Effector CD8-positive, alpha-beta T cell (primary cell): ENCODE data around the gene CRHR2.
"Not testable (repeated sequence)": the region's sequence is repeated elsewhere in the genome, so short reads cannot be mapped to it uniquely, and the experiment has no call there.

ENCODE experiments used
- DNase-seq: peaks from one replicate; lab custom pipeline; 2025; lab: John Stamatoyannopoulos, UW
- total RNA-seq, 4 experiments: gene quantifications; one replicate each; lab custom pipeline; 2026; lab: John Stamatoyannopoulos, UW

The CRHR2 gene
- total RNA-seq, result 0 reads per million in 4 experiments

DNA sequence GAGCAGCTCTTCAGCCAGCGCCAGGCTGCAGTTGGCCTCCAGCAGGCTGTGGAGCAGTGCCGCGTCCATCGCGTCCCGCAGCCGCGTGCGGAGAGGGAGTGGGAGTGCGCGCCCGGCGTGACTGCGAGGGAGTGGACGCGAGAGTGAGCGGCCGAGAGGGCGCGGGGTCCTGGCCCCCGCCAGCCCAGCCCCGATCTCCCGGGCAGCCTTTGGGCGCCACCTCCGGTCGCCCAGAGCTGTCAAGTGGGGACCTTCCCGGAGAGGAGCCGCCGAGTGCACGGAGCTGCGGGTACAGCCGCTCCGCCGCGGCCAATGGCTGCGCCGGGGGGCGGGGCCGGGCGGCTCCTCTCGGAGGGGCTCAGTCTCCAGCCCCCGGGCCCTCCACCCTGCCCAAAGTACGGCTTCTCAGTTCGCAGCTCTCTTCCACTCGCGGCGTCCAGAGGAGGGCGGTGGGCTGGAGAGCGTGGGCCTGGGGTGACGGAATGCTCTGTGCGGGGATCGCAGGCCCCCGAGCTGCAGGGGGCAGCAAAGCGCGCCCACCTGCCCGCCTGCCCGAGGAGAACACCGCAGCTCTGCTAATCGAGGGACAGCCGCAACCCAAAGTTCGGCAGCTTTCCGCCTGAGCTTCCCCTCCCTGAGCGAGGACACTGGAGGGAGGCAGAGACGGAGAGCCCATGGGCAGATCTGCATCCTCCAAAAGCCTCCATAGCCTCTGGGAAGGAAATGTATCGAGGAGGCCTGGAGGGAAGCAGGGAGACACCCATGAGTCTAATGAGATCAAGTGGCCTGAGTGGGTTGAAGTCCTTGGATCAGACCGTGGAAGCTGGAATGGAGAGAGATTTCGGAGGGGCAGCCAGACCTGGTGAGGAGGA is at the start of gene CRHR2:
TSS of gene CRHR2 (minus strand) at position 245 of the 872 bp plus-strand sequence. CDS start at position 69, 176 bp downstream.
- peak; percentile 14 for DNase-seq

DNA sequence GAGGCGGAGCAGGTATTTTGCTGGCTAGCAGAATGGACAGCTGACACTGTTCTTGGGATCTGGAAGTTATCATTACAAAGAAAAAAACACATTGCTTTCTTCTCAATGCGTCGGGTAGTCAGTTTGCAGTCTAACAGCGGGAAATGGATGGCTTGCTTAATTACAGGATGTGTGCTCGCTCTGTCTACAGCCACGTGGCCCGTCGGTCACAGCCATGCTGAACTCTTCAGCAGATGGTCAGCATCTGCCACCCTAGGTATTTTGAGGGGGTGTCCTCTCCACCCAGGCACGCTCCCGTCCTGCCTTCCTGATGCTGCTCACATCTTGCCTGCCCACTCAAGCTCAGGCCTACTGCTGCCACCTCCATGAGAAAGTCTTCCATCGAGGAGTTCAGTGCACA is 49.3 kb upstream of the CRHR2 start:
- DNase-seq, result no peak

DNA sequence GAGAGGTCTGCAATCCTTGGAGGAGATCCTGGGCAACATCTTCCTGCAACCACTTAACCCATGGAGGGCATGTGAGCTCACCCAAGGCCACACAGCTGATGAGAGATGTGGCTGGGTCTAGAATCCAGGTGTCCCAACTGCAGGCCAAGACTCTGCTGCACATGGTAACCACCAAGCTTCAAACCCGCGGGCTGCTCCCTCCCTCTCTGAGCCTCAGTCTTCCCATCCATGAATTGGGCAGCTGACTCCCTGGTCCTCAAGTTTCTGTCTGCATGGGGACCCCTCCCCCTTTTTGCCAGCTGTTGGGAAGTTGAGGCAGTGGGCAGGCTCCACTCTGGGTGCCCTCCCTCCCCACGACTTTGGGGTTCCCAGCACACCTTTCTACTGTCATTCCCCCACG is 48.7 kb upstream of the CRHR2 start:
- DNase-seq, result no peak

DNA sequence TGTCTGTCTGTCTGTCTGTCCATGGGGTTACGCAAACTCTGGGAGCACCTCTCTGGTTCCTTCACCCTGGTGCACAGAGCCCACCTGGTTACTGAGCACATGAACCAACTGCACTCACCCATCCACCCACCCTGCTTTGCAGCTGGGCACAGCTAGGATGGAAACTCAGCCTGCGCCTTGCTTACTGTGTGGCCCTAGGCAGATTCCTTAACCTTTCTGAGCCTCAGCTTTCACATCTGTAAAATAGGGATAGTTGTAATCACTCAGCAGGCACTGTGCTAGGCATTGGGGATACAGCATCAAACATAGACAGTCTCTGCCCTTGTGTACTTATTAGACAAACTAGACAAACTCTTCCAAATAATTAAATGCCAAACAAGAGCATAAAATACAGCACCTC is 47.8 kb upstream of the CRHR2 start:
- no peak for DNase-seq

DNA sequence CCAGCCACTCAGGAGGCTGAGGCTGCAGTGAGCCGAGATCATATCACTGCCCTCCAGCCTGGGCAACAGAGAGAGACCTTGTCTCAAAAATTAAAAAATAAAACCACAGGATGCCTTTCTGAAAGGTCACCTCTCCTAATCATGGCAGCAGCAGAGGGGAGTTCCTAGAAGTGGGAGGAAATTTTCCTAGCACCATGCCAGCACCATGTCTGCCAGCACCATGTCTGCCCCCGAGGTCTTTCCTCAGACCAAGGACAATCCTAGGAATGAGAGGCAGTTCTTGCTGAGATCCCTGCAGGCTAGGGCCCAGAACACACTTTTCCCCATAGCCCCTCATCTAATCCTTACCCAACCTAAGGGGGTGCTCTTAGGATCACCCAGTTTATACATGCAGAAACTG is 47.4 kb upstream of the CRHR2 start:
- DNase-seq, result no peak

DNA sequence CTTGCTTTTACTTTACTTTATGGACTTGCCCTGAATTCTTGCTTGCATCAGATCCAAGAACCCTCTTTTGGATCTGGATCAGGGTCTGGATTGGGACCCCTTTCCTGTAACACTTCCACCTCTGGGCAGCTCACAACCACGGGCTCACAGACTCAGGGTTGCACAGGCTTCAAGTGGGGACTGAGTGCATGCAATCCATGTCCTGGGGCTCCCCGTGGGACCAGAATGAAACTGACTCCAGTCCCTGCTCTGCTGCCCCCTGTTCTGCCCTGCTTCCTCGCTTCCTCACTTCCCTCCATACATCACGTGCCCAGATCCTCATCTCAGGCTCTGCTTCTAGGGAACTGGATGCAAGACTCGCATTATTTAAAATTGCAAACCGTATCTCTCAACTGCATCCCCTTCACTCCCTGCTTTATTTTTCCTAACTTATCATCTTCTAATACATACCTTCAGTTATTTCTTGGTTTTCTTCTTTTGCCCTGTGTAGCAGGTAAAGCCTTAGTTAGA is 46.4 kb upstream of the CRHR2 start:
- DNase-seq, result no peak

DNA sequence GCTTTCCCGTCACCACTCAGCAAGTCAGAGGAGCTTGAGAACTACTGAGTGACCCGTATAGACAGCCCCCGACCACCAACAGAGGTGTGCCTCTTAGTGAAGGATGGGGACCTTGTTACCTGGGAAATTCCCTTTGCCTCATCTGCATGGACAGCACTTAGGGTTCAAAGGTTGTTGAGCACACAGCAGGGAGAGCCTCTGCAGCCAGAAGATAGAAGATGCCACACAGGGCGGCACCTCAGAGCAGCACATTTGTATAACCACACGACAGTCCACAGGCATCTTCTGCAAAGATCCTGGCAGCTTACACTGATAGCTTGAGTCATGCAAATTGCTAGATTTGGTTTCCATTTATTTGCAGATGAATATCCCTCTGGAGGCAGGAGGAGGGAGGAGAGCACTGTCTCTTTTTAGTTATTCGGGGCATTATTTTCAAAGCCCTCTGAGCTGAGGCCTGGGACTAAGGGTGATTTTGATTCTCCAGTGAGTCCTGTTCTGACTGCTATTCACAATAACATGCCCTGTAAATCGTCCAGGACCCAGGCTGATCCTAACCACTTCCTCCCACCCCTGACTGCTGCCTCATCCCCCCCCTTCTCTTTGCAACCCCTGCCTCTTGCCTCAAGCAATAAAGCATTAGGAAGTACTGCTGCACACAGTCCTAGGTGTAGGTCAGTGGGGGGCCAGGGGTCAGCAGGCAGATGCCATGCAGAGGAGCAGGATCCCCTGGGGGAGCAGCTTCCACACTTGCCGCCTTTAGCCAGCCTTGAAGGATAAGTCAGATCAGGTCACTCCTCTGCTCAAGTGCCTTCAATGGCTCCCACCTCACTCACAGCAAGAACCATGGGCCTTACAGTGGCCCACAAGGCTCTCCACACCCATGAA is 45.0 kb upstream of the CRHR2 start:
- peak; percentile 11 for DNase-seq

DNA sequence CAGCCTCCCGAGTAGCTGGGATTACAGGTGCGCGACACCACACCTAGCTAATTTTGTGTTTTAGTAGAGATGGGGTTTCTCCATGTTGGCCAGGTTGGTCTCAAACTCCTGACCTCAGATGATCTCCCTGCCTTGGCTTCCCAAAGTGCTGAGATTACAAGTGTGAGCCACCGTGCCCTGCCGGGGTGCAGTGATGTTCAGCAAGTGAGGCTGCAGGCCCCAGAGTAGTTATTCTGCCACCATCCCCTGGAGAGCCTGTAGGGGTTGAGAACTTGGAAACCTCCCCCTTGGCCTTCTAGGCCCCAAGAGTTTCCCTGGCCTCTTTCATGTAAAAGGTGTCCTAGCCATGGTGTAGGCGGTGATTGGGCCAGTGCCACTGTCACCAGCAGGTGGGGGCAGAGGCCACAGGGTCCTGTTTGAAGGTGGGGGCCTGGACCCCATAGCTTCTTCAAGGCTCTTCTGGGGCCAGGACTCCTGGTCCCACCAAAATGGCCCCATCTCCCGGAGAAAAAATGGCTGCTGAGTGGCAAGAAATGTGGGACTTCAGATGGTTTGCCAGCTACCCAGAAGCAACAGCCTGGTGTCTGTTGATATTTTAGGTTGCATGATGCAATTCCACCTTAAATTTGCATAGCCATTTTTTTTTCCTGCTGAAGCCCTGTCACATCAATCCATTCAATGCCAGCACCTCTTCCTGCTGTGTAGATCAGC is 44.2 kb upstream of the CRHR2 start:
- DNase-seq, result no peak

DNA sequence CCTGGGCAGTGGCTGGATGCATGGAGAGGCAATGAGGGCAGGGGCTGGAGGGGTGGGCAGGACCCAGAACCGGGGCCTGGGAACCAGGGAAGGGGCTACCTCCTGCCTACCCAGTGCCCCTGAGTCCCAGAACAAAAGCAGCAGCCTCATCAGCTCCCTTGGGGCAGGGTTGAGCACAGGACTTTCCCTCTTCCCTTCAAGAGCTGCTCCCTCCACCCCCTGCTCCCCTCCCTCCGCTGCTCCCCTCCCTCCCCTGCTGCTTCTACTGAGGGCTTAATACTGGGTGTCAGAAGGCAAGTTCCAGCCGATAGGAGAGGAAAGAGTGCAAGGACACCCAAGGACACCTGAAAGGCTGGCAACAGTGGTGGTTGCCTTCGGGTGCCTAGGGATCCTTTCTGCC is 41.5 kb upstream of the CRHR2 start:
- DNase-seq, result no peak

DNA sequence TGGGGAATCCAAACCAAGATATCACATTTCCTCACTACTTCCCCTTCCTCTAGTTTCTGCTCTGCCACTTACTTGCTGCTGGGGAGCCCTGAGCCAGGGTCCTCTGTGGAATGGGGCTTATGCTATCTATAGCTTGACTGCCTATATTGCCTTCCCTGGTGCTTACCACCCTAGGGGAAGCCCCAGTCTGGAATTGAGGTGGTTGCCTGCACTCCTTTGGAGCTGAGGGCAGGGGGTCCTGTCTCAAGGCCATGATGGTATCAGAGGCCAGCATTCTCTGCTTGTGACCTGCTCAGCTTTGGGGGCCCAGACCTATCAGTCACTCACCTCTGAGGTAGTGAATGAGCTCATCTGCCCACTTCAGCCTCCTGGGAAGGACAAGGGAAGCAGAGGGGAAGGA is 40.4 kb upstream of the CRHR2 start:
- DNase-seq, result no peak

DNA sequence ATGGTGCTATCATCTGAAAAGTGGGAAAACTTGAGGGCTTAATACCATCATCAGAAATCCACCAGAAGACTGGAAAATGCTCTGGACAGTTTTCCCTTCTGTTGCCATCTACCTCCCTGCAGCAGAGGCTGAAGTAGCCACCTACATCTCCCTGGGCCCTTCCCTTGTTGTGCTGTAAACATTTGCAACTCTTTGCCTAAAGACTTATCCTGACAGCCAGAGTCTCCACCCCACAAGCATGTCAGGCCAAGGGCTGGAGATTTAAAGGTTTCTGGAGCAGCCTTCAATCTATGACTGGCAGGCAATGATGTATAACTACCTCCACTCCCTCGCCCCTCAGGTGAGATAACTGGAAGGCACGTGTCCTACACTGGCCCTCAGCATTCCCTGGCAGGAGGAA is 39.9 kb upstream of the CRHR2 start:
- no peak for DNase-seq

DNA sequence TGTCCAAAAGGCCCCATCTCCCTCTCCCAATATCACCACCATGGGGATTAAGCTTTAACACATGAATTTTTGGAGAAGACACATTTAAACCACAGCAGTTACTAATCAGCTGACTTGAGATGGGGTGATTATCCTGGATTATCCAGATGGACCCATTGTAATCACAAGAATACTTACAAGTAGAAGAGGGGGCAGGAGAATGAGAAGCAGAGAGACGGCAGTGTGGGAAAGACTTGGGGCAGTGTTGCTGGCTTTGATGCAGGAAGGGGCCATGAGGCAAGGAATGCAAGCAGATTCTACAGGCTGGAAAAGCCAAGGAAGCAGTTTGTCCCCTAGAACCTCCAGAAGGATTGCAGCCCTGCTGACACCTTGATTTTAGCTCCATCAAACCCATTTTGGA is 39.0 kb upstream of the CRHR2 start:
- no peak for DNase-seq

DNA sequence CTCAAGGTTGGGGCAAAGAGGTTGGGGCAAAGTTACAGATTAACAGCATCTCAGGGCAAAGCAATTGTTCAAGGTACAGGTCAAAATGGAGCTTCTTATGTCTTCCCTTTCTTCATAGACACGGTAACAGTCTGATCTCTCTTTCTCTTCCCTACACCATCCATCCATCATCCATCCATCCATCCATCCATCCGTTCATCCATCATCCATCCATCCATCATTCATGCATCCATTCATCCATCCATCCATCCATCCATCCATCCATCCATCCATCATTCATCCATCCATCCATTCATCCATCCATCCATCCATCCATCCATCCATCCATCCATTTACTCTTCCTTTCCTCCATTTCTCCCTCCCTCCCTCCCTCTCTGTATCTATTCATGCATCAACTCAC is 37.2 kb upstream of the CRHR2 start:
- not testable (repeated sequence) for DNase-seq

DNA sequence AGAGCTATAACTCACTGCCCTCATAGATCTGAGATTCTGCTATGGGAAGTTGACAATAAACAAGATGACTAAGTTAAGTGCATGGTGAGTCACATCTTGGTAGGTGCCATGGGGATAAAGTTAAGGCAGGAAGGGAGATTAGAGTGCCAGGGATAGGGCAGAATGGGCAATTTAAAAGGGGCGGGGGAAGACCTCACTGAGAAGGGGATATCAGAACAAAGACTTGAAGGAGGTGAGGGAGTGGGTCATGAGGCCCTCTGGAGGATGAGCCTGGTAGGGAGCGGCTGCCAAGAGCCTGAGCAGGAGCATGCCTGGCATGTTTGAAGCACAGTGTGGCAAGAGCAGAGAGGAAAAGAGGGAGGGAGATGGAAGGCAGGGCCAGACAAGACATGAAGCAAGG is 34.9 kb upstream of the CRHR2 start:
- no peak for DNase-seq

DNA sequence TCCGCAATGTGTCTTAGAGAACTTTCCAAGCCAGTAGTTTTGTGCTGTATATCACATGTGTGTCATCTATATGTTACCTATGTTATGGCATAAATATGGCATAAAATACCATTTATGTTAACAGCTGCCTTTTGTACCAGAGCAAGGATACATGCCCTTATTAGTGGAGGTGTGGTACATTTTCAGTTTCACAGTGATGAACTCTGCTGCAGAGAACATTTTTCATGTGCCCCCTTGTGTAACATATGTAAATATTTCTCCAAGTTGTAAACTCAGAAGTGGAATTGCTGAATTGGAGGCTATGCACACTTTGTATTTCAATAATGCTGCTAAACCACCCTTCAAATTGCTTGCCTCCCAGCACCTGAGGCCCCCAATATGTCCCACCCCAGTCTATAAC is 31.9 kb upstream of the CRHR2 start:
- no peak for DNase-seq

DNA sequence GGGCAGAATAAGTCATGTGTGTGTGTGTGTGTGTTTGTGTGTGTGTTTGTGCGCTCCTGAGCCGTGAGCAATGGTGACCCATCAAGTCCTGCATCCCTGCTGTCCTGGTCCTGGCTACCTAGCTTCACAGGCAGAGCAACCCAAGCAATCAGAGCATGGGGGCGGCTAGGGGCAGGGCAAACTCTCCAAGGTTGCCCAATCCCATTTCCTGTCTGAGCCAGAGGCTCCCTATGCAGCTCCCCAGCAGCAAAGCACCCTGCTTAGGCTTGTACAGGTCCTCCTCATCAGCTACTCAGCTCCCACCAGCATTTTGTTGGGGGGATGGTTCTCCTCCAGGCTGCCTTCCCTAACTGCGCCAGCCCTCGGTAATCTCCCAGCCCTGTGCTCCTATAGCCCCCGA is 31.1 kb upstream of the CRHR2 start:
- DNase-seq, result no peak

DNA sequence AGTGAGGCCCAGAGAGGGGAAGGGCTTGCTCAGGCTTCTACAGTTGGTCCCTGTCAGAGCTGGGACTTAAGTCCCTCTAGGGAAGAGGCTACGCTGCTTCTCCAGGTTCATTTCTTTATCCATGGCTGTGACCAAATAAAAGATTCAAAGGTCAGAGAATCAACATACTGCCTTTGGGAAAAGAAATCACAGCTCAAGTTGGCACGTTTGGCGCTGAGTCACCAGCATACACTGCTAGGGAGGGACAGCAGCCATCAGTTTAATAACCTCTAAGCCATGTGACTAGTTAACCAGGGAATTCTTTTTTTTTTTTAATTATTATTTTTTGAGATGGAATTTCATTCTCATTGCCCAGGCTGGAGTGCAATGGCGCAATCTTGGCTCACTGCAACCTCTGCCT is 28.4 kb upstream of the CRHR2 start:
- DNase-seq, result no peak

DNA sequence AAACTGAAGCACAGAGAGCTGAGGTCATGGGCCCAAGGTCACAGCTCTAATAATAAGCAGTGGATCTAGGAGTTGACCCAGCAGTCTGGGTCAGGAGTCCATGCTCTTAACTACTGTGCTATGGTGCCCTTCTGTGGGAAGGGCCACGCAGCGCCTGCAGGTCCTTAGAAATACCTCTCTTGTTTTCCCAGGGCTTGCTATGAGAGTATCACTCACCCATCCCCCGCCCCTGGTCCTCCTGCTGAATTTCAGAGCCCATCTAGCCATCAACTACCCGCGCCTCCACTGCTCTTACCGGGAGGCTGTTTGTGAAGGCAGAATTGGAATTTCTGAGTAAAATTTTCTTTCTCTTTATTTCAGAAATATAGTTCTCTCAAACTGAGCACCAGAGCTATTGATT is 27.3 kb upstream of the CRHR2 start:
- no peak for DNase-seq

DNA sequence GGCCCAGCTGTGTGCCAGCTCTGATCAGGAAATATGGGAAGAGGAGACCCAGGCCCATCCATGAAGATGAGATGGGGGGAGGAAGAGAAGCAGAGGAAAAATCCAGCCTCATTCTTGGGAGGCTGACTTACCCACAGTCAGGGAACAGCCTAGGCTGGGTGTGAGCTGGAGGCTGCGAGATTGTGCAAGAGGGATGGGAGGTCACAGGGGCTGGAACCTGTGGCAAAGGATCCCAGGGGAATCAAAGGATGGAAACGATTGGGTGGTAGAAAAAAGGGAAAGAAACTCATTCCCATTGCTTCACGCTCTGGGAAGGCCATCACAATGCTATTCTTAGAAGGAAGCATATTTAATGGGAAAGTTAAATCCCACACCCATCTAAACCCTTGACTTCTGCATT is 26.7 kb upstream of the CRHR2 start:
- no peak for DNase-seq

DNA sequence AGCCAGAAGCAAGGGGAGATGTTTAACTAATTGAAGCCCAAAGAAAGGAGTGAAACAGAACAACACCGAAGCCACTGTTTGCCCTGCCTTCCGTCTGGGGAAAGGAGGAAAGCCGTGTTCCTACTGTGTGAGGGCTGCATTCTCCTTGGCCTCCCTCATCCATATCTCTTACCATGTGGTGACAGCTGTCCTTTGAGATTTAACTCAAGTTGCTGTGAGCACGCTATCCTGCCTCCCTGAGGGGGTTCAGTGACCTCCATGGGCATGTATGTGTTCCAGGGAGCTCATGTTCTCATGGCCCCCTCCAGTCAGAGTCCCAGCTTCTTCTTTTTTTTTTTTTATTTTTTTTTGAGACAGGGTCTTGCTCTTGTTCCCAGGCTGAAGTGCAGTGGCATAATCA is 26.2 kb upstream of the CRHR2 start:
- no peak for DNase-seq

DNA sequence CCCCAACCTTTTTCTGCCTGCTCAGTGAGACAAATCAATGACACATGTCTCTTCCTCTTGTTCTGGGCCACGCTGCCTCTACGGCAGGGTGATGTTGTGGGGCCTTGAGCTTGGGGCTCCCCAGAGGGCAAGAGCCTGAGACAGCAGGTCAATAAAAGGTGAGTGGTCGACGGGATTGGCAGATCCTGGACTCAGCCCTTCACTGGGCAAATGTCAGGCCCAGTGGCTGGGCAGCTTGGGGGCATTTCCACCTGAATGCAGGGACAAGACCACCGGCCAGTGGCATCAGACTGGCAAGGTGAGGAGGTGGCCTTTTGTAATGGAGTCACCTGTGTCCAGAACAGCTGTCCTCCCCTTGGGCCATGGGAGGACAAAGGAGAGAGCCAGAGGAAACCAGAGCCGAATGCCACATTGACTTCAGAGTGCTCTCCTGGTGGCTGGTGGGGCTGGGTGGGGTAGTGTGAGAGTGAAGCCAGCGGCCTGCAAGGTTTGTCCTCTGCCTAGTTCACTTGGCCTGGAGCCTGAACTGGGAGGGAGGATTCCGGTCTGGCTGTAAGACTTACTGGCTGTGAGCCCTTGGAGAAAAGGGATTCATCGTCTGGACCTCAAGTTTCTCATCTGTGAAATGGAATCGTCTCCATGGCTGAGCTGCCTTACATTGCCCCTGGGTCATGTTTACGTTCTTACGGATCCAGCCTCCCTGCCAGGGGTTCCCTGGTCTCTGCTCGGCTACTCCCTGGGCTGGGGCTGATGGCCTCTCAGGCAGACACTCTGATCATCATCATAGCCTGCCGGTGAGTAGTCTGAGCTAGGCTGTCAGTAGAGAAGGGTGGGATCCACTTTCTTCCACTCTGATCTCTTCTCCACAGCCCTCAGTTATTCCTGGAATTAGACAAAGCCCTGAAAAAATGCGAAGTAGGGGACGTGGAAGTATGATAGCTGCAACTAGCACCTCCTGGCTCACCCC is 25.4 kb upstream of the CRHR2 start:
- DNase-seq, result no peak
